Fibroblast of lung (primary cell): ENCODE results near the gene CERK. TPM values are rescaled to one million over a fixed set of nuclear protein-coding genes. Genes with fewer than 3 reads are reported as not detected.

ENCODE experiments used
- DNase-seq, 2 donors: peaks; one replicate each; pipeline versions ENCODE4 v3.0.0 to v3.0.0-alpha.2; 2010; ENCODE audit warnings: low read depth in 2 of 2
- H2AFZ ChIP-seq: 2 replicates; pipeline ENCODE4 v1.5.1; 2012; ENCODE audit warnings: low read length, control low read depth, inconsistent platforms
- H3K27ac ChIP-seq: 2 replicates; pipeline ENCODE4 v1.5.1; 2011; ENCODE audit warnings: low read length, control low read depth; ENCODE audit not compliant: insufficient read depth
- H3K27me3 ChIP-seq: 2 replicates; pipeline ENCODE4 v1.5.1; 2011; ENCODE audit warnings: mild to moderate bottlenecking, low read length; ENCODE audit not compliant: control insufficient read depth, insufficient read depth
- H3K36me3 ChIP-seq: 2 replicates; pipeline ENCODE4 v1.5.1; 2011; ENCODE audit warnings: low read length; ENCODE audit not compliant: control insufficient read depth, insufficient read depth
- H3K4me1 ChIP-seq: 2 replicates; pipeline ENCODE4 v1.5.1; 2011; ENCODE audit warnings: low read length; ENCODE audit not compliant: control insufficient read depth, insufficient read depth; ENCODE audit errors: extremely low read depth
- H3K4me2 ChIP-seq: 2 replicates; pipeline ENCODE4 v1.5.1; 2011; ENCODE audit warnings: low read length, control low read depth; ENCODE audit not compliant: insufficient read depth; ENCODE audit errors: extremely low read depth
- H3K4me3 ChIP-seq, 4 experiments: fragments of 200-600 bp in 1 of 4; sonication (generic) in 1 of 4; replicated peaks in 1 of 4; 2 replicates each; pipeline ENCODE4 v1.5.1; 2011 to 2016; ENCODE audit warnings: low read length in 4 of 4, low read depth in 3 of 4, mild to moderate bottlenecking in 3 of 4, control low read depth in 2 of 4, inconsistent platforms in 1 of 4, mixed read lengths in 1 of 4; ENCODE audit not compliant: insufficient read depth in 1 of 4; ENCODE audit errors: control extremely low read depth in 1 of 4
- H3K79me2 ChIP-seq: 2 replicates; pipeline ENCODE4 v1.5.1; 2012; ENCODE audit warnings: mild to moderate bottlenecking, low read length, inconsistent platforms; ENCODE audit not compliant: control insufficient read depth, insufficient read depth
- H3K9ac ChIP-seq: 2 replicates; pipeline ENCODE4 v1.5.1; 2011; ENCODE audit warnings: mild to moderate bottlenecking, low read length, control low read depth; ENCODE audit not compliant: insufficient read depth
- H3K9me3 ChIP-seq: 2 replicates; pipeline ENCODE4 v1.5.1; 2012; ENCODE audit warnings: low read depth, low read length; ENCODE audit not compliant: control insufficient read depth, insufficient read depth
- H4K20me1 ChIP-seq: 2 replicates; pipeline ENCODE4 v1.5.1; 2011; ENCODE audit warnings: low read length; ENCODE audit not compliant: control insufficient read depth, insufficient read depth; ENCODE audit errors: extremely low read depth
- CTCF ChIP-seq, 2 donors: IDR thresholded peaks in 1 of 2; conservative IDR thresholded peaks in 1 of 2; 1 replicate in 1 of 2; 2 replicates in 1 of 2; pipeline ENCODE4 v1.5.1; 2011 to 2012; ENCODE audit warnings: low read length in 2 of 2, control low read depth in 1 of 2, inconsistent platforms in 1 of 2, low read depth in 1 of 2, mild to moderate bottlenecking in 1 of 2
- EZH2 ChIP-seq: IDR thresholded peaks from 2 replicates; pipeline ENCODE4 v1.5.1; 2012; ENCODE audit warnings: low read length, control low read depth, mild to moderate bottlenecking; ENCODE audit errors: missing control alignments
- polyA plus RNA-seq, 2 donors: library from polyadenylated mRNA; depleted of rRNA in 1 of 2; stranded (reverse) in 1 of 2; unstranded in 1 of 2; fragments of >200 nt; gene quantifications; 2 replicates each; pipeline ENCODE4 v1.2.1, GENCODE V29; 2011 to 2012; ENCODE audit warnings: missing spikeins in 1 of 2
- total RNA-seq: library from RNA; depleted of rRNA; stranded (reverse); fragments of >200 nt; gene quantifications from 2 replicates; pipeline ENCODE4 v1.2.1, GENCODE V29; 2014

CERK gene
- total and polyA plus RNA-seq, 2 donors (not counting 1 experiment from before 2014, with no cell fraction given), result 19.5 to 24.9 TPM

- no peaks in the 10 kb centered on the region for H3K9me3 ChIP-seq
- TF ChIP-seq EZH2 (no peak), CTCF (conservative IDR thresholded peaks at IDR 0.05 in 1 of 2, IDR thresholded peaks at IDR 0.05 in 1 of 2; ENCODE audit: low read depth in 1 of 2, low read length in 2 of 2) (no peak)
- H3K36me3 ChIP-seq, result no peaks in the 10 kb centered on the region
- no peaks in the 10 kb centered on the region for H3K79me2 ChIP-seq
- H2AFZ ChIP-seq, result no peak overlapping the region
- H3K9ac ChIP-seq, result no peak overlapping the region
- peaks cover 31% of the 10 kb centered on the region for H3K4me1 ChIP-seq
- H3K4me3 ChIP-seq, result no peak overlapping the region
- H3K4me2 ChIP-seq, result no peak overlapping the region
- H4K20me1 ChIP-seq, result no peaks in the 10 kb centered on the region
- no peak overlapping the region for H3K27ac ChIP-seq
- DNase-seq, result no peak
- no peaks in the 10 kb centered on the region for H3K27me3 ChIP-seq
Observed at GRCh38 chr22:46749682-46750529, 11.9 kb upstream of the CERK start.

DNA sequence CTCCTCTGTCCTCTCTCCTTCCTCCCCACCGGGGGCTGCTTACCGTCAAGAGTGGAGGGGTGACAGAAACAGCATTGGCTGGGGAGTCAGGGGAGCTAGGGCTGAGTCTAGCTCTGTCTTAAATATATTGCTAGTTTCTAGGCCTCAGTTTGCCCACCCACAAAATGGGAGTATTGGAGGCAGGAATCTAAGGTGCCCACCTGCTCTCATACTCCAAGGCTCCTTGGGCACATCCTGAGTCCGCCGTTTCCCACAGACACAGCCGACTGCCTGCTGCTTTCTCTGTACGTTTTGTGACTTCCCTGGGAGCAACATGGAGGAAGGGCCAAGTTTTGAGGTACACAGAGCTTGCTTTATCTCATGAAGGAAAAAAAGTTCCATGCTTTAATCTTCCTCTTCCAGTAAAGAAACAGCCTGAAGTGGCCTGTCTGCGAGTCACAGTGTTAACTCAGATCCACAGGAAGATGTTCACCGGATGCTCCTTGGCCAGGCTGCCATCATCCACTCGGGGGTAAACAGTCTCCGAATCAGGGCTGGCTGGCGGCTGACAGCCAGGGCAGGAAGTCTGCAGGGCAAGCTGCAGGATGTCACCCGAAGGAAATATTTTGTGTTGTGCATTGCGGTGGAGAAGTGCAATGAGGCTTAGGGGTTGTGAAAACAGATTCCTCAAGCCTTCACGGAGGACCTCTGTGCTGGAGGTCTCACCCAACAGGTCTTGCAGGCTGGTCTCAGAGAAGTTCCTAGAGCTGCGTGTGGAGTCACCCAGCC, 11.0 kb upstream of the CERK start:
- DNase-seq, result peak; percentile 45 to 49
- Histone ChIP-seq H2AFZ (peak overlapping the region; percentile 0), H3K9ac (no peak overlapping the region)

More for the DNA sequence above, 11.0 kb upstream of the CERK start:
- H3K36me3 ChIP-seq, result no peaks in the 10 kb centered on the region
- no peak overlapping the region for H3K4me3 ChIP-seq
- peak overlapping the region; percentile 25 for H3K4me2 ChIP-seq
- no peaks in the 10 kb centered on the region for H3K27me3 ChIP-seq
- no peak overlapping the region for H3K27ac ChIP-seq
- H3K9me3 ChIP-seq, result no peaks in the 10 kb centered on the region
- no peaks in the 10 kb centered on the region for H3K79me2 ChIP-seq
- H4K20me1 ChIP-seq, result no peaks in the 10 kb centered on the region
- TF ChIP-seq EZH2 (no peak), CTCF (conservative IDR thresholded peaks at IDR 0.05 in 1 of 2, IDR thresholded peaks at IDR 0.05 in 1 of 2; ENCODE audit: low read depth in 1 of 2, low read length in 2 of 2) (no peak)
- peaks cover 26% of the 10 kb centered on the region for H3K4me1 ChIP-seq
